GM19324 (cell line): ENCODE measurements around the gene TMC4.
"Not testable (repeated sequence)": the region's sequence is repeated elsewhere in the genome, so short reads cannot be mapped to it uniquely, and the experiment has no call there.

Experiments used
- ATAC-seq: cut with Tn5 transposase; IDR thresholded peaks from one replicate; pipeline ENCODE4 v1.9.1; 2021; ENCODE audit warnings: mild to moderate bottlenecking, moderate library complexity; ENCODE audit not compliant: unreplicated experiment, low FRiP score

Gene TMC4

GRCh38 chr19:54183431-54183830, 10.5 kb upstream of the TMC4 start:
- ATAC-seq, result no peak

- ATAC-seq, result not testable (repeated sequence)
These were observed 8.9 kb upstream of the TMC4 start for GRCh38 chr19:54181894-54182293.

GRCh38 chr19:54180691-54181091, 7.7 kb upstream of the TMC4 start:
- ATAC-seq, result no peak

- no peak for ATAC-seq
These were observed 7.0 kb upstream of the TMC4 start for GRCh38 chr19:54179921-54180461.

DNA sequence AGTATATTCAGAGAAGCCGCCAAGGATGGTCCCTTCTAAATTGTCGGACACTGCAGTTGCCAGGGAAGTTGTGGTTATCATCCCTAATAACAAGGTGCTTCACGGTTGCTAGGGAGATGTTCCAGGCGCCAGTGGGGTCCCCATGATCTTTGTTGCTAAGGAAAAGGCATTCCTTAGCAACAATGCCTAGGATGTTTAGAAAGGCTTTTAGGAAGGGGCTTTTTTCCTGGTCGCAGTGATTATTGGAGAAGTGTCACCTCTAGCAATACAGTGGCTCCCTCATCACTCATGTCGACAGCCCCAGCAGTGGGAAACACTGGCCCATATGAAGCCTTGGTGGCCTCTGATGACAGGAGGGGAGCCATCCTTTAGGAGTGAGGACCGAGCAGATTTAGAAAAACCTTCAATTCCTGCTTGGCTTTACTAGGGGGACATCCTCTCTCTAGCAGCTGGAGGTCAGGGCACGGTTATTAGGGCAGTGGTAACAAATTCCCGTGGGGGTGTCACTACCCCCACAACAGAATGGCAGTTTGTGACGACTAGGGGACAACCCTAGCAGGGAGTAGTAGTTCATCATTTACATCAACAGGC, 6.4 kb upstream of the TMC4 start:
- no peak for ATAC-seq

DNA sequence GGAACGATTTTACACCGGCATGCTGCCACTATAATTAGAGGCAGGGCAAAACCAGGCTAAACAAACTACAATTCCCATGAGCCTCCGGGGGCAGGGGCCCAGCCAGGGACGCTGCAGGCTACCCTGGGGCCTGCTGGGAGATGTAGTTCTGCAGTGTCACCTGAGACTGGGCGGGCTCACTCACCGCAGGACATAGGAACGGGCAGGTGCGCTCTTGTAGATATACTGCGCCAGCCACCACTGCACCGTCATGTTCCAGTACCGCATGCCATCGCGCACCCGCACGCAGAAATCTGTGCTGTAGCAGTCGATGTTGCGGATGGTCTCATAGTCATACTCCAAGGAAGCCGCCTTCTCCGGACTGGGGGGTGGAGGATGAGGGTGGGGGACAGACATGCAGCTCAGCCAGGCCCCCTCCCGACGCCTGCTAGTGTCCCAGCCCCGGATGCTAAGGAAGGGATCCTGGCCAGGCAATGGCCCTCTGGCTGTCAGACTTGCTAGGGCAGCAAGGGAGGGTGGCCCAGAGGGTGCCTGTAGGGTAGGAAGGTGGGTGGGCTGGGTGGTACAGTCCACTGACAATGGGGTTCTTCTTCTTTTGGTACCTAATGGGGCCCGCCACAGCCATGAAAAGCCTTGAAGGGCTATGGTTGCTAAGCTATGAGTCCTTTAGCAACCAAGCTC, 5.8 kb upstream of the TMC4 start:
- no peak for ATAC-seq

- no peak for ATAC-seq
These were observed 1.2 kb upstream of the TMC4 start for GRCh38 chr19:54173951-54174834.

- no peak for ATAC-seq
These were observed 369 bp upstream of the TMC4 start for GRCh38 chr19:54173359-54173699.

DNA sequence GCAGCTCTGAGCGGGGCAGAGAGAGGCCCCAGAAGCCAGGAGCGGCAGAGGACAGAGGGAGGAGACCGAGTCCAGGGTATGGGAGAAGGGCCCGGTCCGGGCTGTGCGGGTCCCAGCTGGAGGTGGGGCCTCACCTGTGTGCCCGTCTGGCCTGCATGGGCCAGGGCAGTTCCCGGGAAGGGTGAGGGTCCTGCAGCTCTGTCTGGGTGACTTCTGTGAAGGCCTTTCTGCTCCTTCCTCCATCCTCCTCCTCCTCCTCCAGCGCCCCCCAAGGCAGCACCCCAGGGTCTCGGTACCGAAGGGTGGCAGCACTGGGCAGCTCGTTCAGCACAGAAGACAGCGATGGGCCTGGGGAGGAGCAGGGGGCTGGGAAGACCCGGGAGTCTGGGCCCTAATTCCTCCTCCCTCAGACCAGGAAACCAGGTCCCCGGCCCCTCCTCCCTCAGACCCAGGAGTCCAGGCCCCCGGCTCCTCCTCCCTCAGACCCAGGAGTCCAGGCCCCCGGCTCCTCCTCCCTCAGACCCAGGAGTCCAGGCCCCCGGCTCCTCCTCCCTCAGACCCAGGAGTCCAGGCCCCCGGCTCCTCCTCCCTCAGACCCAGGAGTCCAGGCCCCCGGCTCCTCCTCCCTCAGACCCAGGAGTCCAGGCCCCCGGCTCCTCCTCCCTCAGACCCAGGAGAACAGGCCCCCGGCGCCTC, 1.1 kb downstream of the TMC4 start:
- ATAC-seq, result not testable (repeated sequence)

DNA sequence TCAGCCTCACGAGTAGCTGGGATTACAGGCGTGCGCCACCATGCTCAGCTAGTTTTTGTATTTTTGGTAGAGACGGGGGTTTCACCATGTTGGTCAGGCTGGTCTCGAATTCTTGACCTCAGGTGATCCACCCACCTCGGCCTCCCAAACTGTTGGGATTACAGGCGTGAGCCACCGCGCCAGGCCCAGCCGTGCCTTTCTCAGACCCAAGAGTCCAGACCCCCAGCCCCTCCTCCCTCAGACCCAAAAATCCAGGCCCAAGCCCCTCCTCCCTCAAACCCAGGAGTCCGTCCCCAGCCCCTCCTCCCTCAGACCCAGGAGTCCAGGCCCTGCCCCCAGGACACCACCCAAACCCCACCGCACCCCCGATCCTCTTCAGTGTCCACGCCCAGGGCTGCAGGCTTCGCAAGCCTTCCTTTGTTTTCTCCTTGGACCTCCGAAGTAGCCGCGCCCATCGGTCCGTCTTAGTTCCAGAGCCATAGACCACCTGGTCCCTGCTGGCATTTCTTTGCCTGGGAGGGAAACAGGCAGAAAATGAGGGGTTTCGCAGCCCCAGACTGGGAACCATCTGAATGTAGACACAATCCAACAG, 3.7 kb downstream of the TMC4 start:
- no peak for ATAC-seq

GRCh38 chr19:54168174-54168917, 4.6 kb downstream of the TMC4 start:
- ATAC-seq, result peak; percentile 50

DNA sequence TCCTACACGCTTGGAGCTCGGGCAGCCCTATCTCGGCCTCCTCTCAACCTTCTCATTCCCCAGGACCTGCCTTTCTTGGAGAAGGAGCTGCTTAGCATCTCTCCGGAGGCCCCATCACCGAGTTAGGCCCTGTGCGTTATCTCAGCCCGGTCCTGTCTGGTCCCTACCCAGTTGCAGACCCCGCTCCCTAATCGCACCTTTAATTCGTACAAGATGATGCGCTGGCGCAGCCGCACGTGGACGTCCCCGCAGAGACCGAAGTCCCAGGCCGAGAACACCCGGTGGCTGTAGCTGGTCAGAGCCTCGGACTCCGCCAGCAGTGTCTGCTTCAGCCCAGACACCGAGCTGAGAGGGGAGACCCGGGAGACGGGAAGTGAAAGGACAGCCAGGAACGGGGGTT, 7.7 kb downstream of the TMC4 start:
- no peak for ATAC-seq

GRCh38 chr19:54164369-54165068, 8.4 kb downstream of the TMC4 start:
- no peak for ATAC-seq

- no peak for ATAC-seq
These were observed 10.1 kb downstream of the TMC4 start for GRCh38 chr19:54162884-54163283.

DNA sequence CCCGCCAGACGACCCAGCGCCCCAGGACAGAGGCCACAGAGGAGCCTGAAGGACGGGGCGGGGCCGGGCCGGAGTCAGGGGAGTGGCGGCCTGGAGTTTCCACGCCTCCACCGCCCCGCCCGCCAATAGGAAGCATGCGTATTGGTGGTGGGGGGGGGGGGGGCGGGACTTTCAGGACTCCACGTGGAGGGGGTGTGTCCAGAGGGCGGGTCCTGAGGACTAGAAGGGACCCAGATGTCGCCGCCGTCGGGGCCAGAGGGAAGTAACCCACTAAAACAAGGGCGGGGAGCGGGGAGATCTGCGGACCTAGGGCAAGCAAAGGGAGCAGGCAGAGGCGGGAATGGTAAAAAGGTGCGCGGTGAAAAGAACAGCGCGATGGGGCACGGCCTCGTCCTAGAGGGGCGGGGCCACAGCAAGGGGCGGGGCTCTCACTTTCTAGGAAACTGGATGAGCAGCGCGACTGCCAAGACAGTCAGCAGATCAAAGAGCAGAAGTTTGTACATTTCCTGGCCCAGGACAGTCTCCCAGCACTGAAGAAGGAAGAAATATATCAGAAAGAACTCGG, 10.6 kb downstream of the TMC4 start:
- ATAC-seq, result no peak

DNA sequence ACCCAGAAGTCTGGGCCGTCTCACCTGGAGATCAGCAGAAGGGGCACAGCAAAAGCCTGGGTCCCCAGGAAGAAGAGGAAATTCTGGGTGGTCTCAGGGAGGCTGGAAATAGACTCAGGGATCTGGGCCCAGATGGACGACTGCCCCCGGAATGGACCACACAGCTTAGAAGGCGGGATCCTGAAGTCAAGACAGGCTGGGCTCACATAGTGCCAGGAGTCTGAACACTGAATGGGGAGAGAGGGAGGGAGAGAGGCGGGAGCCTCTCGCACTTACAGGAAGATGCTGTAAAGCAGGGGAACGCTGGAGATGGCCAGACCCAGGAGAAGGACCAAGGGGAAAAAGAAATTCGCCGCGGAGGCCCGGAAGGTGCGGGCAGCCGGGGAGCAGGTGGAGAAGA, 12.1 kb downstream of the TMC4 start:
- ATAC-seq, result no peak

- ATAC-seq, result no peak
These were observed 12.7 kb downstream of the TMC4 start for GRCh38 chr19:54160182-54160811.
